GM21619 (cell line): ENCODE data around the gene PABPC5.

Source experiments
- ATAC-seq: cut with Tn5 transposase; IDR thresholded peaks from one replicate; pipeline ENCODE4 v1.9.1; 2021; ENCODE audit not compliant: unreplicated experiment

PABPC5 gene

DNA sequence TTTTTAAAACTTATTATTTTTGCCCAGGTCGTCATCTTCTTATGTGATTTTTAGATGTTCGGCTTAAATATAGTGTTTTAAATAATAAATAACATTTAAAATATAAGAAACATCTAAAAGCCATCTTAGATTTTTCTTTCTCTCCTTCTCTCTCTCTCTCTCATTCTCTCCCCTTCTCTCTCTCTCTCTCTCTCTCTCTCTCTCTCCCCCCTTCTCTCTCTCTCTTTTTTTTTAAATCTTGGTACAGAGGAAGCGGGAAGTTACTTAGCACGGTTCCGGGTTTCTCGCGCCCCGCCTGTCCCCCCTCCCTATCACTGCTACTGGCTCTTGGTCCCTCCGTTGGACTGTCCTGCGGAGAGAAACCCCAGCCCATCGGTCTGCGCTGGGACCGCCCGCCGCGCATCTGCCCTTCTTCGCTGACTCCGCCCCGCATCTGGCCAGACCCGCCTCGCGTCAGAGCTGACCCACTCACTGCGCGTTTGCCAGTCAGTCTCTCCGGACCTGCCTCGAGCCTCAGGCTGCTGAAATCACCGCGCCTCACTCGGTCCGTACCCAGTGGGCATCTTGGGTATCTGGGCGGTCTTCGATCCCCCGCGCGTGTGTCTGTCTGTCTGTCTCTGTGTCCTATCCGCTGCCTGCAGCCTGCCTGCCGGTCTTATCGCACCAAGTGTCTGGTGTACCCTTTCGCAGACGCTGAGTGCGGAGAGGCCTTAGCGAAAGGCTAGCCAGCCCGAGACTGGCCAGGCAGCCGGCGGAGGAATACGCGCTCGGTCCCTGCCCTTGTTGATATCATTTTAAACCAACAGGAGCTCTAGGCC, at the start of gene PABPC5:
PABPC5 (plus strand) TSS at position 489 of the 818 bp plus-strand sequence. CDS start 739 bp downstream, outside the sequence.
- no peak for ATAC-seq

DNA sequence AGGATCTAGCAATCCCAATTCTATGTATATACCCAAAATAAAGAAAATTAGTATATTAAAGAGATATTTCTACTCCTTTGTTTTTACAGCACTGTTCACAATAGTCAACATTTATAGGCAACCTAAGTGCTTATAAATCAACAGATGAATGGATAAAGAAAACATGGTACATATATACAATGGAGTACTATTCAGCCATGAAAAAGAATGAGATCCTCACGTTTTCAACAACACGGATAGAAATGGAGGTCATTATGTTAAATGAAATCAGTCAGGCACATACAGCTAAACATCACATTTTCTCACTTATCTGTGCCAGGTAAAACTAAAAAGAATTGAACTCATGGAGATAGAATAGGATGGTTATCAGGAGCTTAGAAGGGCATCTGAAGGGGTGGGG, 45.6 kb upstream of the PABPC5 start:
- no peak for ATAC-seq

DNA sequence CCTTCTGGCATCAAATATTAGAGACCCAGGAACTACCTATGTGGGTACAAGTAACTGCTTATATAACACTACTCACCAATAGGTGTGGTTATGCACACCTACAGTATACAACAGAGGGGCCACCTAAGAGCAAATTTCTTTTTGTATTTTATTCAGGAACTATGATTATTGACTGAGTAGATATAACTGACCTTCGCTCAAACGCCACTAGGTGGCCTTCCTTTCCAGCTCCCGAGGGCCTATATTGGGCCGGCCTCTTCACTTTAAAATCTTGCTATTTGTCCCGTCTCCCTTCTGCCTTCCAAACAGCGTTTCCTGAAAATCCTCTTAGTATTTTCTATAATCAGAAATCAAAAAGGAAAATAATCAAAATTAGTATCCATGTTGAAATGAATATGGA, 19.9 kb upstream of the PABPC5 start:
- ATAC-seq, result no peak

- ATAC-seq, result no peak
Observed at GRCh38 chrX:91435395-91435794, 756 bp downstream of the PABPC5 start.
